Astrocyte (in vitro differentiated cells and primary cell): Measurements from ENCODE around the gene LRRC23. TPM values are rescaled to one million over a fixed set of nuclear protein-coding genes. Genes with fewer than 3 reads are reported as not detected.

ENCODE experiments used
- DNase-seq: peaks from one replicate; pipeline ENCODE4 v3.0.0-alpha.2; 2010; ENCODE audit warnings: low read depth
- FAIRE-seq: peaks from 2 replicates; lab custom pipeline; 2011; peaks lifted over from hg19 to GRCh38; lab: Jason Lieb, UNC
- H2AFZ ChIP-seq: 2 replicates; pipeline ENCODE4 v1.6.0; 2012; ENCODE audit warnings: low read depth, low read length, inconsistent platforms
- H3K27ac ChIP-seq: 2 replicates; pipeline ENCODE4 v1.5.1; 2011; ENCODE audit warnings: low read depth, low read length, inconsistent platforms
- H3K27me3 ChIP-seq: 2 replicates; pipeline ENCODE4 v1.6.0; 2011; ENCODE audit warnings: low read length, inconsistent platforms; ENCODE audit not compliant: insufficient read depth
- H3K36me3 ChIP-seq: 2 replicates; pipeline ENCODE4 v1.5.1; 2011; ENCODE audit warnings: low read length, inconsistent platforms; ENCODE audit not compliant: insufficient read depth
- H3K4me1 ChIP-seq: 2 replicates; pipeline ENCODE4 v1.5.1; 2011; ENCODE audit warnings: low read length, inconsistent platforms; ENCODE audit not compliant: insufficient read depth
- H3K4me2 ChIP-seq: 2 replicates; pipeline ENCODE4 v1.6.0; 2012; ENCODE audit warnings: low read length, inconsistent platforms
- H3K4me3 ChIP-seq: 2 replicates; pipeline ENCODE4 v1.5.1; 2011; ENCODE audit warnings: low read depth, mild to moderate bottlenecking, low read length, inconsistent platforms; ENCODE audit not compliant: insufficient read depth
- H3K79me2 ChIP-seq: 2 replicates; pipeline ENCODE4 v1.6.0; 2012; ENCODE audit warnings: mild to moderate bottlenecking, low read length, inconsistent platforms; ENCODE audit not compliant: insufficient read depth
- H3K9ac ChIP-seq: 2 replicates; pipeline ENCODE4 v1.6.0; 2012; ENCODE audit warnings: mild to moderate bottlenecking, low read length, inconsistent platforms
- H3K9me3 ChIP-seq: 2 replicates; pipeline ENCODE4 v1.5.1; 2012; ENCODE audit warnings: low read depth, mild to moderate bottlenecking, low read length, inconsistent platforms; ENCODE audit not compliant: insufficient read depth
- H4K20me1 ChIP-seq: 2 replicates; pipeline ENCODE4 v1.6.0; 2012; ENCODE audit warnings: low read length, inconsistent platforms; ENCODE audit not compliant: insufficient read depth
- H3K27ac Mint-ChIP-seq: one replicate; pipeline ENCODE4 v1.8.0; 2021; ENCODE audit warnings: mild to moderate bottlenecking, mixed read lengths; ENCODE audit not compliant: unreplicated experiment
- H3K27me3 Mint-ChIP-seq: one replicate; pipeline ENCODE4 v1.8.0; 2021; ENCODE audit warnings: low read depth, mixed read lengths; ENCODE audit not compliant: unreplicated experiment
- H3K36me3 Mint-ChIP-seq: one replicate; pipeline ENCODE4 v1.8.0; 2021; ENCODE audit warnings: low read depth, mixed read lengths; ENCODE audit not compliant: unreplicated experiment
- H3K4me1 Mint-ChIP-seq: one replicate; pipeline ENCODE4 v1.8.0; 2021; ENCODE audit warnings: low read depth, mixed read lengths; ENCODE audit not compliant: unreplicated experiment
- H3K4me3 Mint-ChIP-seq: one replicate; pipeline ENCODE4 v1.8.0; 2021; ENCODE audit warnings: mild to moderate bottlenecking, moderate library complexity, mixed read lengths; ENCODE audit not compliant: unreplicated experiment
- H3K9me3 Mint-ChIP-seq: one replicate; pipeline ENCODE4 v1.8.0; 2021; ENCODE audit warnings: mild to moderate bottlenecking, mixed read lengths; ENCODE audit not compliant: unreplicated experiment
- EZH2 ChIP-seq: IDR thresholded peaks from 2 replicates; pipeline ENCODE4 v1.6.1; 2012; ENCODE audit warnings: mild to moderate bottlenecking, low read length, inconsistent platforms; ENCODE audit not compliant: insufficient read depth
- total RNA-seq: library from RNA; stranded (reverse); gene quantifications from 2 replicates; pipeline ENCODE4 v1.2.1, GENCODE V29; 2021
- TF ChIP-seq, protein P1 (sequence below): IDR thresholded peaks from 2 replicates; pipeline ENCODE4 v1.5.1; 2011; ENCODE audit warnings: low read depth, mild to moderate bottlenecking, inconsistent platforms, low read length, moderate library complexity; ENCODE audit not compliant: insufficient read depth

Gene LRRC23
- total RNA-seq, 1 donor from 2014 or later = 5.2 TPM

DNA sequence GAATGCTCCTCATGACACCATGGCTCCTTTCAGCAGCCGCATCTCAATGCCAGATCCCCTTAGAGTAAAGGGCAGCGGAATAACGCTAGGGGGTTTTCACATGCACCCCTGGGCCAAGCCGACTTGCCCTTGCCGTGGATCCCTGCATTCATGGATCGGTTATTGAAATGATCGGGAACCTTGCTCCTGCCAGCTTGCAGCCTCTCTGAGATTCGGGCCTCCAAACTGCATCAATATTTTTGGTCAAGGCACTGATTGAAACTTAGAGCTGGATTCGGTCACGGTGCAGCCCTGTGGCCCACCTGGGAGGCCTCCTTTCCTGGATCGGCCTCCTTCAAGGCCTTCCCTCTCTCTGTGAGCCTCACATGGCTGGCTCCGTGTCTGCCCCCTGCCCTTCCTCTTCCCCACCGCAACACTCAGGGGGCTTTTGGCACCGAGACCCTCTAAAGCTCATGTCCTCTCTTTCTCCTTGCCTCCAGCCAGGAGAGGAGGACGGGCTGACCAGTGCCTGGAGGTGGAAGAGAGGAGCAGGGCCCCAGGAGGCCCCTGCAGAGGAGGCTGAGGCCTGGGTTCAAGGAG, 48.3 kb downstream of the LRRC23 start:
- H3K4me1 Mint-ChIP-seq = peaks cover 19% of the 10 kb centered on the region
- H3K27ac Mint-ChIP-seq = peak overlapping the region; percentile 55
- FAIRE-seq = no peak
- Histone ChIP-seq H4K20me1 (no peaks in the 10 kb centered on the region), H3K36me3 (no peaks in the 10 kb centered on the region), H3K4me2 (peak overlapping the region; percentile 42), H3K9ac (no peak overlapping the region), H2AFZ (peak overlapping the region; percentile 56), H3K4me3 (no peak overlapping the region), H3K79me2 (no peaks in the 10 kb centered on the region), H3K27me3 (no peaks in the 10 kb centered on the region), H3K9me3 (no peaks in the 10 kb centered on the region), H3K27ac (no peak overlapping the region), H3K4me1 (peaks cover 19% of the 10 kb centered on the region)
- DNase-seq = no peak
- H3K4me3 Mint-ChIP-seq = no peak overlapping the region
- peaks cover 2% of the 10 kb centered on the region for H3K36me3 Mint-ChIP-seq
- H3K9me3 Mint-ChIP-seq = no peaks in the 10 kb centered on the region
- no peak for TF ChIP-seq EZH2
- TF ChIP-seq, protein P1, sequence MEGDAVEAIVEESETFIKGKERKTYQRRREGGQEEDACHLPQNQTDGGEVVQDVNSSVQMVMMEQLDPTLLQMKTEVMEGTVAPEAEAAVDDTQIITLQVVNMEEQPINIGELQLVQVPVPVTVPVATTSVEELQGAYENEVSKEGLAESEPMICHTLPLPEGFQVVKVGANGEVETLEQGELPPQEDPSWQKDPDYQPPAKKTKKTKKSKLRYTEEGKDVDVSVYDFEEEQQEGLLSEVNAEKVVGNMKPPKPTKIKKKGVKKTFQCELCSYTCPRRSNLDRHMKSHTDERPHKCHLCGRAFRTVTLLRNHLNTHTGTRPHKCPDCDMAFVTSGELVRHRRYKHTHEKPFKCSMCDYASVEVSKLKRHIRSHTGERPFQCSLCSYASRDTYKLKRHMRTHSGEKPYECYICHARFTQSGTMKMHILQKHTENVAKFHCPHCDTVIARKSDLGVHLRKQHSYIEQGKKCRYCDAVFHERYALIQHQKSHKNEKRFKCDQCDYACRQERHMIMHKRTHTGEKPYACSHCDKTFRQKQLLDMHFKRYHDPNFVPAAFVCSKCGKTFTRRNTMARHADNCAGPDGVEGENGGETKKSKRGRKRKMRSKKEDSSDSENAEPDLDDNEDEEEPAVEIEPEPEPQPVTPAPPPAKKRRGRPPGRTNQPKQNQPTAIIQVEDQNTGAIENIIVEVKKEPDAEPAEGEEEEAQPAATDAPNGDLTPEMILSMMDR = no peak
- H3K27me3 Mint-ChIP-seq = peaks cover 4% of the 10 kb centered on the region

DNA sequence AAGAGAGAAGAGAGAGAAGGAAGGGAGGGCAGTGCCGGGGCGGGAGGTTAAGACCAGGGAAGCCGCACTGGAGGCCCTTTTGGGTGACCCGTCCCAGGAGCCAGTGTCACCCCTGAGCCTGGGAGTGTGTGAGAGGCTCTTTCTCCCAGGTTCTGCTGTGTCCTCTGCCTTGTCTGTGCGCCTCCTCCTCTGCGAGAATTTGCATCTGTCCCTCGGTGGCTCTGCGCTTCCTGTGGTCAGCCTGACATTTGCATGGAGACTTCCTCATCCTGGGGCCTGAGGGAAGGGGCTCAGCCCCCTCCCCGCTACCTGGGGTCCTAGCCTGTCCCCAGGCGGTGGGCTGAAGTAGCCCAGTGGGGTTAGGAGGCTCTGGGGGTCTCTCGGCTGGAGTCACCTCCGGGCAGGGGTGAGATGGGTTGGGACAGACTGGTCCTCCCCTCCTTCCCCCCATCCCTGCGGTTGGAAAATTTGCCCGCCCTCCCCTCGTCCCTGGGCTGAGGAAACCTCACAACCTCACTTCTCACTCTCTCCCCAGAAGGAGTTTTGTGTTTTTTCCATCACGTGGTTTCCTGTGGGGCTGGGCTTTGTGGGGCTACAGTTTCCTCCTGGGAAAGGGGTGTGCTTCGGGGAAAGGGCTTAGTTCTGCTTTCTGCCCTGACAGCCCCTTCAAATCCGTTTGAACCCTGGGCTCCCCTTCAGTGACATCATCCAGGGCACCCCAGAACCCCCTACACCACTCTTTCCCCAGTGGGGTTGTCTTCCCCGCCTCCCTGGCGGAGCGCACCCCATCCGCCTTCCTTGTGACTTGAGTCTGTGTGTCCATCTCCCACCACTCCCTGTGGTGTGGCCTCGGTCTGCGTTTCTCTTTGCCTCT, 49.1 kb downstream of the LRRC23 start:
- DNase-seq (peak; percentile 20), FAIRE-seq (no peak)
- TF ChIP-seq, protein P1 = no peak
- no peak for TF ChIP-seq EZH2
- no peaks in the 10 kb centered on the region for H3K27me3 ChIP-seq
- H3K9me3 ChIP-seq = no peaks in the 10 kb centered on the region
- no peak overlapping the region for H3K4me3 ChIP-seq
- peak overlapping the region; percentile 20 for H3K9ac ChIP-seq
- Mint-ChIP-seq H3K4me3 (peak overlapping the region; percentile 29), H3K27me3 (peaks cover 4% of the 10 kb centered on the region), H3K9me3 (no peaks in the 10 kb centered on the region), H3K36me3 (peaks cover 2% of the 10 kb centered on the region), H3K4me1 (peaks cover 22% of the 10 kb centered on the region), H3K27ac (no peak overlapping the region)
- H2AFZ ChIP-seq = peak overlapping the region; percentile 63
- peaks cover 19% of the 10 kb centered on the region for H3K4me1 ChIP-seq
- H3K36me3 ChIP-seq = no peaks in the 10 kb centered on the region
- peak overlapping the region; percentile 42 for H3K4me2 ChIP-seq
- H3K79me2 ChIP-seq = no peaks in the 10 kb centered on the region
- H3K27ac ChIP-seq = no peak overlapping the region
- no peaks in the 10 kb centered on the region for H4K20me1 ChIP-seq
